NT2/D1 (cell line): ENCODE results near the gene LILRB5.
"Not testable (repeated sequence)": the region's sequence is repeated elsewhere in the genome, so short reads cannot be mapped to it uniquely, and the experiment has no call there.

Source experiments
- DNase-seq: peaks from one replicate; pipeline ENCODE4 v3.0.0-alpha.2; 2011; ENCODE audit warnings: low read depth, low spot score
- H3K27me3 ChIP-seq: 2 replicates; pipeline ENCODE4 v1.6.0; 2011; ENCODE audit warnings: mild to moderate bottlenecking; ENCODE audit not compliant: insufficient read length, insufficient read depth
- H3K36me3 ChIP-seq: 2 replicates; pipeline ENCODE4 v1.6.1; 2011; ENCODE audit warnings: mild to moderate bottlenecking, low read length, mixed read lengths; ENCODE audit not compliant: insufficient read depth, insufficient read length
- H3K4me1 ChIP-seq: 2 replicates; pipeline ENCODE4 v1.5.1; 2011; ENCODE audit not compliant: insufficient read depth, insufficient read length
- H3K4me3 ChIP-seq: 2 replicates; pipeline ENCODE4 v1.5.1; 2011; ENCODE audit warnings: low read depth; ENCODE audit not compliant: insufficient read length
- H3K9ac ChIP-seq: 2 replicates; pipeline ENCODE4 v1.6.0; 2011; ENCODE audit warnings: low read depth; ENCODE audit not compliant: insufficient read length
- H3K9me3 ChIP-seq: 2 replicates; pipeline ENCODE4 v1.5.1; 2011; ENCODE audit warnings: mild to moderate bottlenecking, low read length; ENCODE audit not compliant: insufficient read depth
- SUZ12 ChIP-seq: IDR thresholded peaks from 2 replicates; pipeline ENCODE4 v1.6.1; 2011; ENCODE audit not compliant: insufficient read length, insufficient read depth; ENCODE audit errors: extremely low read depth
- YY1 ChIP-seq: IDR thresholded peaks from 2 replicates; pipeline ENCODE4 v1.6.1; 2011; ENCODE audit not compliant: insufficient read length, insufficient read depth
- ZNF274 ChIP-seq: IDR thresholded peaks from 2 replicates; pipeline ENCODE4 v1.6.1; 2011; ENCODE audit warnings: mild to moderate bottlenecking, low read depth, low read length

The LILRB5 gene

GRCh38 chr19:54242234-54242633 is 14.8 kb downstream of the LILRB5 start:
- not testable (repeated sequence) for DNase-seq, H3K4me3 ChIP-seq, H3K27me3 ChIP-seq, H3K9me3 ChIP-seq, H3K4me1 ChIP-seq, H3K9ac ChIP-seq, H3K36me3 ChIP-seq

DNA sequence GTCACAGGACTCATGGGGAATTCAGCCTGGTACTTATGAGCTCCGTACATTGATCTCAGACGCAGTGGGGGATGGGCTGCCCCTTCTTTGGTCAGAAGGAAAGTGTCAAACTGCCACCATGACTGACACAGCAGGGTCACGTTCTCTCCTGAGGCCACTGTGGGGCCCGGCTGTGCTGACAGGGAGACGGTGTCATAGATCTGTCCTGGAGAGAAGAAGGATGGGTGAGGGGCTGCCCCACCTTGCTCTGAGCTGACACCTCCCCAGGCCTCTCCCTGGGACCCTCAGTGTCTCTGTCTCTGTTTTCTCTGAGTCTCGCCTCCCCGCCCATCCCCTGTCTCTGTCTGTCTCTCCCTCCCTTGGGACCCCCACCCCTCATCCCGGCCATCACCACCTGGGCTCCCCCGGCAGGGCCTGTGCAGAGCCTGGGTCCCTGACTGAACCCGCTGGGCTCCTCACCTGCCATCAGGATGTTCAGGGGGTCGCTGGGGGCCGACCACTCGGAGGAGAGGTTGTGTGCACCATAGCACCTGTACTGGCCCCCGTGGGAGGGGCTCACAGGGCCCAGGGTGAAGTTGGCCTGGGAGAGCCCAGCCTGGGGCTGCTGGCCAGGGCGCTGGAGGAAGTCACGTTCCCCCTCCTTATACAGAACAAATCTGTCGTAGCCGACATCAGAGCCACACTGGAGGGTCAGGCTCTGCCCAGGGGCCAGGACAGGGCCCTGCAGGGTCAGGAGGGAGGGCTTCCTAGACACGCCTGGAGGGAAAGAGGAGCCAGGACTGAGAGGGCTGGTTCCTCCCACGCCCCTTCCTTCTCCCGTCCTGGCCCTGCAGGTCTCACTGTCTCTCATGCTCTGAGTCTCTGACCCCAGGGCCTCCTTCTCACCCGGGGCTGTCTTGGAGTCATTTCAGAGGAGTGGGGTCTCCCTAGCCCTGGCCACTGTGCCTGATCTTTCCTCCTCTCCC is 16.4 kb downstream of the LILRB5 start:
- peaks cover 13% of the 10 kb centered on the region for H3K27me3 ChIP-seq
- H3K4me1 ChIP-seq, H3K9me3 ChIP-seq, H3K9ac ChIP-seq, H3K4me3 ChIP-seq, H3K36me3 ChIP-seq, DNase-seq: not testable (repeated sequence)

DNA sequence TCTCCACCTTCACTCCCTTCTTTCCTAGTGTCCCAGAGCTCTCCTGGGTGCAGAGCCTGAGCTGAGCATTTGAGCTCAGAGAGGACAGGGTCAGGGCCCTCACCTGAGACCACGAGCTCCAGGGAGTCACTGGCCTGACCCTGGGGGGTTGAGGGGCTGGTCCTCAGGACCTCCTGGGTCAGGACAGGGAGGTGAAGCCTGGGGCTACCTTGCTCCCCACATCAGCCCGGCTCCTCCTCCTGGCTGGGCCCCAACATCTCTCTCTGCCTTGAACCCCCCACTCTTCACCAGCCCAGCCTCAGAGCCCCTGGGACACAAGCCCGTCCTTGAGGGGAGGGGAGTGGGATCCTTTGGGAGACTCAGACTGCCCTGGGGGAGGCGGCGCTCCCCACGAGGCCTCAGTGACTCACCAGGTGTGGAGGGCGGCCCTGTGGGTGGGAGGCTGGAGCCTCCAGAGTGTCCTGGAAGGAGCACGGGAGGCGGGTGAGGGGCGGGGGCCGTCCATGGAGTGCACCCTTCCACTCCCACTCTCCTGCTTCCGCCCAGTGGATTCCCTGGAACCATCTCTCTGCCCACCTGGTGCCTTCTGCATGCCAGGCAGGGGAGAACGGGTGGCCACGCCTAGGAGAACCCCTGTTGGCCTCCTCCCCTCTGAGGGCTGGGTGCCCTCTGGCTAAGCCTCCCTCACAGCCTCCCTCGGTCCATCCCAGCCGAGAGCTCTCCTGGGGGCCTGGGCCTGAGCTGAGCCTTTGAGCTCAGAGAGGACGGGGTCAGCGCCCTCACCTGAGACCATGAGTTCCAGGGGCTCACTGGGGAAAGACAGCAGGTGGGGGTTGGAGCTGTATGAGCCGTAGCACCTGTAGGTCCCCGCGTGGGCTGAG is 17.3 kb downstream of the LILRB5 start:
- H3K4me3 ChIP-seq, H3K36me3 ChIP-seq, H3K9me3 ChIP-seq, H3K9ac ChIP-seq, H3K4me1 ChIP-seq, DNase-seq: not testable (repeated sequence)
- H3K27me3 ChIP-seq = peaks cover 20% of the 10 kb centered on the region

DNA sequence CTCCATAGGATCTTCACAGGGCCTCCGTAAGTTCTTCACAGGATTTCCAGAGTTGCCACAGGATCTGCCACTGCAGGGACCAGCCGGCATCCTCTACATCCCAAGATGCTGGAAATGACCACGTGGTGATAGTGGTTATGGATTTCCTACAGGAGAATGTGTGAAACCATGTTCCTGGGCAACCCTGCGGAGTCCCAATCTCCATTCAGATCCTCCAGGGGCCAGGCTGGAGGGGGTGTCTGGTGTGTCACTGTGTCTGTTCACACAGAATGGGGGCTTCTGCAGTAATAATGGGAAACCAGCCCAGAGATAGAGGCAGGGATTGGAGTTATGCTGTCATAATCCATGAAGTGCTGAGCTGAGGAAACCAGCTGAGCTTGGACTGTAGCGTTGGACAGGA is 23.1 kb downstream of the LILRB5 start:
- no peak for TF ChIP-seq SUZ12
- TF ChIP-seq YY1 = no peak
- no peak for TF ChIP-seq ZNF274
- Histone ChIP-seq H3K27me3 (peaks cover 67% of the 10 kb centered on the region), H3K4me3 (no peak overlapping the region), H3K36me3 (no peaks in the 10 kb centered on the region), H3K4me1 (no peaks in the 10 kb centered on the region), H3K9ac (no peak overlapping the region), H3K9me3 (peaks cover 10% of the 10 kb centered on the region; the same call in 1 of the 2 replicates)
- DNase-seq = no peak

DNA sequence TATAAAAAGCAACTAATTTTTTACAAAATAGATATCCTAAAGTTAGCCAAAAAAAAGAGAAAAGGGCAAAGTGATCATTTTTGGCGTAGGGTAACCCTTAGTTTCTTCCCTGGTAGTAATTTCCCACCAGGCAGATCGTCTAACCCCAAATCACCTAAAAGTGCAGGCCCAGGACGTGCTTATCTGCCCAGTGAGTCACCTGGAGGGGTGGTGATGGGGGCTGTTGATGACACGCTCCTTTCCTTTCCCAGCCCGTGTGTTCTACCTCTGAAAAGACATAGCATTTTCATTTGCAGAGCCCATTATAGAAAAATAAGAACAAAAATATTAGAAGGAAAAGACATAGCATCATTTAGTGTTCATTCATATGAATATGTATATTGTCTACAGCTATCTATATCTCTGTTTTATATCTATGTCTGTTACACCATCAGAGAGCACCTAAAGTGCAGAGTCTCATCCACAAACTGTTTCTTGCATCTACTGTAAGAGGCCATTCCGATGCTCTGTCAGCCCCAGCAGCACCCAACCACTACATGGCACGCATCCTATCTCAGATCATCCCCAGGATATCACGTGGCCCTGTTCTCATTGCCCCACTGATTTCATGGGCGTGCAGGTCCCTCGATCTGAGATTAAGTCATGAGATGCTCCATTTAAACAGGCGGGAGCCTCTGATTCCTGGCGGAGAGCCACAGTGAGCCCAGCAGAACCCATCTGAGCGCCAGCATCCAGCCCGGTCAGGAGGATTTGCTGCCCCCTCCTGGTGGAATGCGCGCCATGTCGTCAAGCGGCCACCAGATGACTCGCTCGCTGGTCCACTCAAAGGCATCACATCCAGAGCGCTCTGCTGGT is 25.8 kb downstream of the LILRB5 start:
- H3K9ac ChIP-seq = no peak overlapping the region
- no peak for DNase-seq
- H3K4me1 ChIP-seq = no peaks in the 10 kb centered on the region
- peaks cover 72% of the 10 kb centered on the region for H3K27me3 ChIP-seq
- TF ChIP-seq YY1 = no peak
- TF ChIP-seq ZNF274 = no peak
- no peak for TF ChIP-seq SUZ12
- peaks cover 10% of the 10 kb centered on the region; the same call in 1 of the 2 replicates for H3K9me3 ChIP-seq
- no peaks in the 10 kb centered on the region for H3K36me3 ChIP-seq
- H3K4me3 ChIP-seq = no peak overlapping the region

GRCh38 chr19:54230031-54230430 is 27.0 kb downstream of the LILRB5 start:
- H3K4me1 ChIP-seq = no peaks in the 10 kb centered on the region
- H3K9ac ChIP-seq = no peak overlapping the region
- H3K4me3 ChIP-seq = no peak overlapping the region
- DNase-seq = no peak
- TF ChIP-seq SUZ12 (no peak), ZNF274 (no peak), YY1 (no peak)
- H3K27me3 ChIP-seq = peaks cover 62% of the 10 kb centered on the region
- H3K9me3 ChIP-seq = peaks cover 10% of the 10 kb centered on the region; the same call in 1 of the 2 replicates
- no peaks in the 10 kb centered on the region for H3K36me3 ChIP-seq

DNA sequence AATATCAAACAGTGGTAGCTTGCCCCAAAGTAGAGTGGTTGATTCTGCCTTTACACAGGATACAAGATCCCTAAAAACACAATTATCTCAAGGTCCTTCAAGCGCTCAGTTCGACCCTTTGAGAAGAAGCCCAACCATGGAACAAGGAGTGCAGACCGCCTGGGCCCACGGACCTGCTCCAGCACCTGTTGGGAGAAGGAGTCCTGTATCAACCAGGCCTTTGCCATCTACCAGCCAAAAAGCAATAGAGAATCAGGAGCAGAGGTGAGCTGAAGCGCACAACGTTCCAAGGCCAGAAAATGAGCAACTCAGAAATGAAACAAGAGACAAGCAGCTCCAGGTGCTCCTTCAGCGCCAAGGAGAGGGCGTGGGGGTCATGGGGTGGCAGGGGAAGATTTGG is 27.9 kb downstream of the LILRB5 start:
- no peak for TF ChIP-seq ZNF274
- no peak for TF ChIP-seq YY1
- TF ChIP-seq SUZ12 = no peak
- Histone ChIP-seq H3K36me3 (no peaks in the 10 kb centered on the region), H3K9me3 (0 out of 2 replicates have a peak, but pooled peaks cover 4% of the 10 kb centered on the region), H3K4me3 (no peak overlapping the region), H3K9ac (no peak overlapping the region), H3K4me1 (no peaks in the 10 kb centered on the region), H3K27me3 (peaks cover 53% of the 10 kb centered on the region)
- DNase-seq = no peak

DNA sequence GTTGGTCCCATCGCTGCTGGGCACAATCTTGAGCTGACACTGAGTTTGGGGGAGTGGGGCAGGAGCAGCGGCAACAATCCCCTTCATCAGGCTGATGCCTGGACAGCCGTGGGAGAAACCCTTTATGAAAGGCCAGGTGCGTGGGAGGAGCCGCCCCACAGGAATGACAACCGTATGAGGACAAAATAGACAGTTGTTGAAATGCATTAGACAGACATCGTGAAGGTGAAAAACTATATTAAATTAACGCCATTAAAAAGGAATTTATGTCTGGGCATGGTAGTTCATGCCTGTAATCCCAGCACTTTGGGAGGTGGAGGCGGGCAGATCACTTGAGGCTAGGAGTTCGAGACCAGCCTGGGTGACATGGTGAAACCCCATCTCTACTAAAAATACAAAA is 32.5 kb downstream of the LILRB5 start:
- H3K27me3 ChIP-seq = peaks cover 16% of the 10 kb centered on the region
- not testable (repeated sequence) for H3K9ac ChIP-seq, H3K9me3 ChIP-seq, H3K36me3 ChIP-seq, H3K4me3 ChIP-seq, H3K4me1 ChIP-seq, DNase-seq

- H3K4me1 ChIP-seq, H3K4me3 ChIP-seq, H3K36me3 ChIP-seq, DNase-seq, H3K9me3 ChIP-seq, H3K9ac ChIP-seq: not testable (repeated sequence)
- peaks cover 11% of the 10 kb centered on the region for H3K27me3 ChIP-seq
These were observed 33.2 kb downstream of the LILRB5 start for GRCh38 chr19:54223937-54224281.

- H3K4me1 ChIP-seq, H3K9me3 ChIP-seq, DNase-seq, H3K9ac ChIP-seq, H3K4me3 ChIP-seq, H3K36me3 ChIP-seq: not testable (repeated sequence)
- H3K27me3 ChIP-seq = peaks cover 11% of the 10 kb centered on the region
These were observed 33.7 kb downstream of the LILRB5 start for GRCh38 chr19:54223277-54223936.
